Endothelial cell of umbilical vein (primary cell): ENCODE data around the gene CD151. TPM values are rescaled to one million over a fixed set of nuclear protein-coding genes. Genes with fewer than 3 reads are reported as not detected.

Experiments
- BruUV-seq: library from RNA; stranded (reverse); fragments of 400-500 nt; replicated peaks from 2 replicates; lab custom pipeline; 2021; lab: Mats Ljungman, UMichigan
- CTCF ChIA-PET: fragments of 300-600, 350-600 bp; sonication (Branson Sonifier 250); formaldehyde crosslinking; loops from one replicate; lab custom pipeline; 2021; ENCODE audit warnings: antibody characterized with exemption, inconsistent platforms; lab: Charles Lee
- POLR2A ChIA-PET: fragments of 300-600, 350-600 bp; sonication (Branson Sonifier 250); formaldehyde crosslinking; loops from one replicate; lab custom pipeline; 2021; ENCODE audit warnings: antibody characterized with exemption, inconsistent platforms; lab: Charles Lee
- DNase-seq: peaks from one replicate; pipeline ENCODE4 v3.0.0-alpha.2; 2011; ENCODE audit warnings: low read depth, low spot score
- FAIRE-seq: peaks from 2 replicates; lab custom pipeline; 2011; peaks lifted over from hg19 to GRCh38; lab: Jason Lieb, UNC
- H2AFZ ChIP-seq: 2 replicates; pipeline ENCODE4 v1.6.0; 2012; ENCODE audit warnings: low read depth, low read length, control low read depth, inconsistent platforms
- H3K27ac ChIP-seq: 2 replicates; pipeline ENCODE4 v1.5.1; 2011; ENCODE audit warnings: low read depth, mild to moderate bottlenecking, control low read depth, low read length, moderate library complexity; ENCODE audit not compliant: insufficient read depth
- H3K27me3 ChIP-seq, 2 experiments: 2 replicates each; pipeline versions ENCODE4 v1.6.0 to v1.6.1; 2011; ENCODE audit warnings: low read length in 2 of 2, mixed read lengths in 1 of 2; ENCODE audit not compliant: control insufficient read depth in 2 of 2, insufficient read depth in 2 of 2
- H3K36me3 ChIP-seq, 2 experiments: 2 replicates in 1 of 2; 3 replicates in 1 of 2; pipeline ENCODE4 v1.5.1; 2011; ENCODE audit warnings: low read length in 2 of 2, mild to moderate bottlenecking in 1 of 2, moderate library complexity in 1 of 2; ENCODE audit not compliant: control insufficient read depth in 2 of 2, insufficient read depth in 2 of 2; ENCODE audit errors: extremely low read depth in 1 of 2
- H3K4me1 ChIP-seq: 3 replicates; pipeline ENCODE4 v1.5.1; 2011; ENCODE audit warnings: mild to moderate bottlenecking, low read length; ENCODE audit not compliant: control insufficient read depth, insufficient read depth; ENCODE audit errors: extremely low read depth
- H3K4me2 ChIP-seq: 2 replicates; pipeline ENCODE4 v1.6.1; 2011; ENCODE audit warnings: low read length, control low read depth, mixed read lengths; ENCODE audit not compliant: insufficient read depth
- H3K4me3 ChIP-seq, 3 experiments: fragments of 200-600 bp in 1 of 3; sonication (generic), shearing (Covaris generic) in 1 of 3; replicated peaks in 1 of 3; 2 replicates each; pipeline ENCODE4 v1.5.1; 2011 to 2016; ENCODE audit warnings: control low read depth in 3 of 3, low read length in 3 of 3, mild to moderate bottlenecking in 2 of 3, inconsistent platforms in 1 of 3, low read depth in 1 of 3, moderate library complexity in 1 of 3; ENCODE audit not compliant: insufficient read depth in 1 of 3
- H3K79me2 ChIP-seq: 2 replicates; pipeline ENCODE4 v1.6.0; 2012; ENCODE audit warnings: low read length, inconsistent platforms; ENCODE audit not compliant: control insufficient read depth, insufficient read depth
- H3K9ac ChIP-seq: replicated peaks from 2 replicates; pipeline ENCODE3; 2011; ENCODE audit warnings: low read length, control low read depth; ENCODE audit not compliant: insufficient read depth; ENCODE audit errors: extremely low read depth
- H3K9me1 ChIP-seq: replicated peaks from 3 replicates; pipeline ENCODE4 v1.6.0; 2011; ENCODE audit warnings: mild to moderate bottlenecking, low read length; ENCODE audit not compliant: control insufficient read depth, insufficient read depth; ENCODE audit errors: extremely low read depth
- H3K9me3 ChIP-seq: replicated peaks from 2 replicates; pipeline ENCODE4 v1.5.1; 2012; ENCODE audit warnings: low read length, inconsistent platforms; ENCODE audit not compliant: control insufficient read depth, insufficient read depth
- H4K20me1 ChIP-seq: replicated peaks from 2 replicates; pipeline ENCODE3; 2011; ENCODE audit warnings: mild to moderate bottlenecking, low read length; ENCODE audit not compliant: control insufficient read depth, insufficient read depth; ENCODE audit errors: extremely low read depth
- FOS ChIP-seq: IDR thresholded peaks from 2 replicates; pipeline ENCODE4 v1.6.1; 2011; ENCODE audit warnings: mild to moderate bottlenecking, low read length, moderate library complexity, borderline replicate concordance; ENCODE audit not compliant: insufficient read depth
- GATA2 ChIP-seq: IDR thresholded peaks from 2 replicates; pipeline ENCODE4 v1.7.0; 2011; ENCODE audit warnings: low read depth, mild to moderate bottlenecking, moderate library complexity, mixed read lengths, low read length; ENCODE audit not compliant: insufficient read length, insufficient read depth
- JUN ChIP-seq: IDR thresholded peaks from 2 replicates; pipeline ENCODE4 v1.6.1; 2011; ENCODE audit warnings: borderline replicate concordance, low read depth; ENCODE audit not compliant: insufficient read length, insufficient read depth
- MYC ChIP-seq: IDR thresholded peaks from one replicate; pipeline ENCODE4 v1.6.1; 2011; ENCODE audit warnings: mild to moderate bottlenecking, low read depth, low read length
- POLR2AphosphoS5 ChIP-seq: IDR thresholded peaks from 2 replicates; pipeline ENCODE4 v1.6.1; 2012; ENCODE audit warnings: low read depth, mild to moderate bottlenecking, control low read depth, low read length, moderate library complexity; ENCODE audit not compliant: insufficient read depth
- dilution Hi-C: fragments of 300-500 bp; cut with MboI; formaldehyde crosslinking; loops from one replicate; pipeline ENCODE4 v1.15.0; 2019; ENCODE audit warnings: low sequenced_read_pairs; ENCODE audit not compliant: extremely low pct_ligation_motif_present
- intact Hi-C: fragments of 100-400 bp; cut with micrococcal nuclease; formaldehyde crosslinking; loops from one replicate; pipeline ENCODE4 v1.10.0; 2022
- polyA plus RNA-seq, 4 experiments: library from polyadenylated mRNA; depleted of rRNA in 3 of 4; stranded (reverse) in 3 of 4; unstranded in 1 of 4; fragments of >200 nt; gene quantifications; 2 replicates each; pipeline versions ENCODE4 v1.2.1 to v1.2.3, GENCODE V29; 2011 to 2012; ENCODE audit warnings: missing spikeins in 1 of 4
- total RNA-seq: library from RNA; stranded (reverse); gene quantifications from 2 replicates; pipeline ENCODE4 v1.2.3, GENCODE V29; 2021
- TF ChIP-seq, protein P1 (sequence below), 2 donors: IDR thresholded peaks; 1 replicate in 1 of 2; 2 replicates in 1 of 2; pipeline ENCODE4 v1.5.1; 2011; ENCODE audit warnings: low read length in 2 of 2, mild to moderate bottlenecking in 2 of 2, moderate library complexity in 2 of 2, control low read depth in 1 of 2, inconsistent platforms in 1 of 2, low read depth in 1 of 2; ENCODE audit not compliant: insufficient read depth in 1 of 2; ENCODE audit errors: extremely low read depth in 1 of 2
- TF ChIP-seq, protein P2 (sequence below): IDR thresholded peaks from 2 replicates; pipeline ENCODE4 v1.6.1; 2011; ENCODE audit not compliant: insufficient read depth, insufficient read length

CD151 gene
- total and polyA plus RNA-seq, 2 donors (not counting 3 experiments of a cell fraction or from before 2014, with no cell fraction given): 515 to 1,090 TPM

DNA sequence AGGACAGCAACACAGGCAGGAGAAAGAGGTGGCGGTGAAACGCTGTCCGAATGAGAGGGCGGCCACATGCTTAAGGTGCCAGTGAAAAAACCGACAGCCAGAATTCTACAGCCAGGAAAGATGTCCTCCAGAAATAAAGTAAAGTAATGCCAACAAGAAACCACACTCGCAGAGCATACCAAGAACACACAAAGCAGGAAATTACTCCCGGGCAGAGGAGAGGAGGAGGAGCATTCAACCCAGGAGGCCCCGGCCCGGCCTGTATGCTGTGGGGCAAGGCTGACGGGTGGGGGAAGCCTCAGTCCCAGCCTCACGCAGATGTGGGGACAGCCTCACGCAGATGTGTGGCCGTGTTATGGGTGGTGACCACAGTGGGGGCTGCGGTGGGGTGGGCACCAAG lies 49.8 kb downstream of the CD151 start:
- H2AFZ ChIP-seq: no peak overlapping the region
- no peaks in the 10 kb centered on the region for H3K4me1 ChIP-seq
- DNase-seq (no peak), FAIRE-seq (no peak)
- no peaks in the 10 kb centered on the region for H3K9me1 ChIP-seq
- peaks cover 3 to 4% of the 10 kb centered on the region in 2 experiments for H3K36me3 ChIP-seq
- ChIA-PET CTCF (no interaction called here), POLR2A (no interaction called here)
- dilution Hi-C loops (no loop called here), intact Hi-C loops (no loop called here)
- H4K20me1 ChIP-seq: no peaks in the 10 kb centered on the region
- no peak overlapping the region for H3K27ac ChIP-seq
- H3K4me3 ChIP-seq: no peak overlapping the region
- no peaks in the 10 kb centered on the region for H3K79me2 ChIP-seq
- no peak overlapping the region for H3K4me2 ChIP-seq
- no peak for TF ChIP-seq POLR2AphosphoS5
- BruUV-seq: no TSS peak
- no peaks in the 10 kb centered on the region for H3K27me3 ChIP-seq
- H3K9ac ChIP-seq: no peak overlapping the region
- no peaks in the 10 kb centered on the region for H3K9me3 ChIP-seq

DNA sequence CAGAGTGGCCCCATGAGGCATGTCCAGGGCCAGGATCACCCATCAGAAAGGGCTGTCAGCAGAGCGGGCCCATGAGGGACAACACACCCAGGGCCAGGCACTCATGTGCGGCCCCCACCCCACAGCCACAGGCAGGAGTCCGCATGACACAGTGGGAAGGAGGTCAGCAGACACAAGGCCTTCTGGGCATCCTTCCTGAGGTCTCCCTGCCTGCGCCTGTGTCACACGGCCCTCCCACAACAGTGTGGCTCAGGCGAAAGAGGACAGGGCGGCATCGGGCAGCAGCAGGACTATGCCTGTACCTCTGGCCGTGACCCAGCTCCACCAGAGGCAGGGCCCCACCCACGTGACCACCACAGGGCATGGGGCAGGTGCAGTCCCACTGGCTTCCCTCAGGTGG lies 50.8 kb downstream of the CD151 start:
- TF ChIP-seq, protein P1, sequence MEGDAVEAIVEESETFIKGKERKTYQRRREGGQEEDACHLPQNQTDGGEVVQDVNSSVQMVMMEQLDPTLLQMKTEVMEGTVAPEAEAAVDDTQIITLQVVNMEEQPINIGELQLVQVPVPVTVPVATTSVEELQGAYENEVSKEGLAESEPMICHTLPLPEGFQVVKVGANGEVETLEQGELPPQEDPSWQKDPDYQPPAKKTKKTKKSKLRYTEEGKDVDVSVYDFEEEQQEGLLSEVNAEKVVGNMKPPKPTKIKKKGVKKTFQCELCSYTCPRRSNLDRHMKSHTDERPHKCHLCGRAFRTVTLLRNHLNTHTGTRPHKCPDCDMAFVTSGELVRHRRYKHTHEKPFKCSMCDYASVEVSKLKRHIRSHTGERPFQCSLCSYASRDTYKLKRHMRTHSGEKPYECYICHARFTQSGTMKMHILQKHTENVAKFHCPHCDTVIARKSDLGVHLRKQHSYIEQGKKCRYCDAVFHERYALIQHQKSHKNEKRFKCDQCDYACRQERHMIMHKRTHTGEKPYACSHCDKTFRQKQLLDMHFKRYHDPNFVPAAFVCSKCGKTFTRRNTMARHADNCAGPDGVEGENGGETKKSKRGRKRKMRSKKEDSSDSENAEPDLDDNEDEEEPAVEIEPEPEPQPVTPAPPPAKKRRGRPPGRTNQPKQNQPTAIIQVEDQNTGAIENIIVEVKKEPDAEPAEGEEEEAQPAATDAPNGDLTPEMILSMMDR (IDR thresholded peaks at IDR 0.05; ENCODE audit: extremely low read depth in 1 of 2, insufficient read depth in 1 of 2, low read depth in 1 of 2, low read length in 2 of 2): no peak
- TF ChIP-seq FOS: no peak
- TF ChIP-seq GATA2: no peak
- no peak for TF ChIP-seq JUN
- TF ChIP-seq, protein P2, sequence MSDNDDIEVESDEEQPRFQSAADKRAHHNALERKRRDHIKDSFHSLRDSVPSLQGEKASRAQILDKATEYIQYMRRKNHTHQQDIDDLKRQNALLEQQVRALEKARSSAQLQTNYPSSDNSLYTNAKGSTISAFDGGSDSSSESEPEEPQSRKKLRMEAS: no peak
- no peak for TF ChIP-seq MYC
- H3K9me1 ChIP-seq: no peaks in the 10 kb centered on the region
- H3K79me2 ChIP-seq: no peaks in the 10 kb centered on the region
- H4K20me1 ChIP-seq: no peaks in the 10 kb centered on the region
- H3K9ac ChIP-seq: no peak overlapping the region
- no peak overlapping the region for H3K4me2 ChIP-seq
- CTCF ChIA-PET: no interaction called here
- no TSS peak for BruUV-seq
- H3K36me3 ChIP-seq: peaks cover 3 to 5% of the 10 kb centered on the region in 2 experiments
- no peaks in the 10 kb centered on the region for H3K27me3 ChIP-seq
- POLR2A ChIA-PET: no interaction called here
- no peak overlapping the region for H3K4me3 ChIP-seq
- dilution Hi-C loops: no loop called here
- no peaks in the 10 kb centered on the region for H3K4me1 ChIP-seq
- intact Hi-C loops: no loop called here
- H3K27ac ChIP-seq: no peak overlapping the region
- no peak overlapping the region for H2AFZ ChIP-seq
- no peaks in the 10 kb centered on the region for H3K9me3 ChIP-seq
- FAIRE-seq (no peak), DNase-seq (no peak)
